H1 (cell line): ENCODE measurements around the gene CDK15. TPM values are rescaled to one million over a fixed set of nuclear protein-coding genes. Genes with fewer than 3 reads are reported as not detected.

ENCODE experiments used
- NANOG ChIP-seq: IDR thresholded peaks from 2 replicates; pipeline ENCODE4 v1.6.1; 2011; ENCODE audit warnings: low read length, low read depth, mild to moderate bottlenecking, inconsistent platforms; ENCODE audit not compliant: insufficient read depth, poor library complexity, severe bottlenecking
- POU5F1 ChIP-seq: IDR thresholded peaks from 2 replicates; pipeline ENCODE4 v1.6.1; 2011; ENCODE audit warnings: low read depth, mild to moderate bottlenecking, low read length, moderate library complexity
- RAD21 ChIP-seq, 2 experiments: IDR thresholded peaks in 1 of 2; conservative IDR thresholded peaks in 1 of 2; 2 replicates each; pipeline ENCODE4 v1.6.1; 2011; ENCODE audit warnings: low read depth in 2 of 2, low read length in 2 of 2, improper control_type of control experiment in 1 of 2, inconsistent platforms in 1 of 2, mild to moderate bottlenecking in 1 of 2, moderate library complexity in 1 of 2
- SRF ChIP-seq: IDR thresholded peaks from 2 replicates; pipeline ENCODE4 v1.6.1; 2011; ENCODE audit warnings: mild to moderate bottlenecking, low read depth, low read length, moderate library complexity
- TEAD4 ChIP-seq: IDR thresholded peaks from 2 replicates; pipeline ENCODE4 v1.6.1; 2012; ENCODE audit warnings: low read depth, low read length, inconsistent platforms, mixed read lengths
- polyA plus RNA-seq, 7 experiments: library from polyadenylated mRNA; depleted of rRNA in 3 of 7; stranded (reverse) in 5 of 7; unstranded in 2 of 7; fragments of >200 nt in 5 of 7; fragments of 200-250 nt in 2 of 7; gene quantifications; 1 replicate in 5 of 7; 2 replicates in 1 of 7; 4 replicates in 1 of 7; pipeline versions ENCODE4 v1.2.1 to v1.2.3, GENCODE V29; 2011 to 2013; ENCODE audit warnings: missing spikeins in 2 of 7, mixed read lengths in 2 of 7
- total RNA-seq: library from RNA; stranded (reverse); fragmentation: NEBNext Ultra II Directional; extraction: Animal tissue kit (Norgen Biotek cat#: 25700); gene quantifications from 2 replicates; pipeline ENCODE4 v1.2.1, GENCODE V29; 2021
- TF ChIP-seq, protein P1 (sequence below): fragments of 300-600 bp; sonication (generic); IDR thresholded peaks from 2 replicates; pipeline ENCODE4 v1.7.1; 2012; ENCODE audit warnings: low read length, moderate library complexity, mild to moderate bottlenecking, inconsistent platforms; ENCODE audit not compliant: insufficient replicate concordance
- TF ChIP-seq, protein P2 (sequence below): IDR thresholded peaks from 2 replicates; pipeline ENCODE4 v1.6.1; 2012; ENCODE audit warnings: inconsistent platforms

The CDK15 gene
- total and polyA plus RNA-seq, 2 of the 8 experiments (the other 6 are each of a cell fraction or from before 2014, with no cell fraction given) = 0.03 TPM; not detected in 1

DNA sequence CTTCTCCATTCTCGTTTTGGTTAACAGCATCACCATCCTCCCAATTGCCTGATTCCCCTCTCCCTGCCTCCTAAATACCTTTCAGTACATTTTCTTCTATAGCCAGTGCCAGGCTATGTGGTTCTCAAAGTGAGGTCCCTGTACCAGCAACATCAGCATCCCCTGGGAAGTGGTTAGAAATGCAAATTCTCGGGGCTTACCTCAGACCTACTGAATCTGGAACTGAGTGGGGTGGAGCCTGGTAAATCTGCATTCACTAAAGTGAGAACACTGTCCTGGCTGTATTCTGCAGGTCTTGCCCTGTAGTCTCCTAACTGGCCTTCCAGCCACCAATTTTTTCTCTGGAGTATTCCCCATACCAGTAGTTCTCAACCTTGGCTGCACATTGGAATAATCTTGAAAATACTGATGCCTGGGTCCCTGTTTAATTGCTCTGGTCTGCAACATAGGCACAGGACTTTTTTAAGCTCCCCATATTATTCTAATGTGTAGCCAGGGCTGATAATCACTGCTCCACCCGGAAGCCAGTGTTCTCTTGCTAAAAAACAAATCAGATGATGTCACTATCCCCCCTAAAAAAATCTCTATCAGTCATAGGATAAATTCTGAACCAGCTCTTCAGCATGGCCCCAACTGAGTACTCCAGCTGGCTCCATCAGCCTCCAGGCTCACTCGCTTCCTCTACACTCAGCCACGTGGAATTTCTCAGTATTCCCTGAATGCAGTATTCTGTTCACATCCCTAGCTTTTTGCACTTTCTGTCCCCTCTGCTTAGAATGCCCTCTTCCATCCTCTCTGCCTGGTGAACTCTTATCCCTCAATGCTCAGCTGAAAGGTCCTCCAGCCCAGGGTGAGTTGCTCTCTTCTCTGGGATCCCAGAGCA, 98.4 kb downstream of the CDK15 start (continued):
- TF ChIP-seq, protein P1, sequence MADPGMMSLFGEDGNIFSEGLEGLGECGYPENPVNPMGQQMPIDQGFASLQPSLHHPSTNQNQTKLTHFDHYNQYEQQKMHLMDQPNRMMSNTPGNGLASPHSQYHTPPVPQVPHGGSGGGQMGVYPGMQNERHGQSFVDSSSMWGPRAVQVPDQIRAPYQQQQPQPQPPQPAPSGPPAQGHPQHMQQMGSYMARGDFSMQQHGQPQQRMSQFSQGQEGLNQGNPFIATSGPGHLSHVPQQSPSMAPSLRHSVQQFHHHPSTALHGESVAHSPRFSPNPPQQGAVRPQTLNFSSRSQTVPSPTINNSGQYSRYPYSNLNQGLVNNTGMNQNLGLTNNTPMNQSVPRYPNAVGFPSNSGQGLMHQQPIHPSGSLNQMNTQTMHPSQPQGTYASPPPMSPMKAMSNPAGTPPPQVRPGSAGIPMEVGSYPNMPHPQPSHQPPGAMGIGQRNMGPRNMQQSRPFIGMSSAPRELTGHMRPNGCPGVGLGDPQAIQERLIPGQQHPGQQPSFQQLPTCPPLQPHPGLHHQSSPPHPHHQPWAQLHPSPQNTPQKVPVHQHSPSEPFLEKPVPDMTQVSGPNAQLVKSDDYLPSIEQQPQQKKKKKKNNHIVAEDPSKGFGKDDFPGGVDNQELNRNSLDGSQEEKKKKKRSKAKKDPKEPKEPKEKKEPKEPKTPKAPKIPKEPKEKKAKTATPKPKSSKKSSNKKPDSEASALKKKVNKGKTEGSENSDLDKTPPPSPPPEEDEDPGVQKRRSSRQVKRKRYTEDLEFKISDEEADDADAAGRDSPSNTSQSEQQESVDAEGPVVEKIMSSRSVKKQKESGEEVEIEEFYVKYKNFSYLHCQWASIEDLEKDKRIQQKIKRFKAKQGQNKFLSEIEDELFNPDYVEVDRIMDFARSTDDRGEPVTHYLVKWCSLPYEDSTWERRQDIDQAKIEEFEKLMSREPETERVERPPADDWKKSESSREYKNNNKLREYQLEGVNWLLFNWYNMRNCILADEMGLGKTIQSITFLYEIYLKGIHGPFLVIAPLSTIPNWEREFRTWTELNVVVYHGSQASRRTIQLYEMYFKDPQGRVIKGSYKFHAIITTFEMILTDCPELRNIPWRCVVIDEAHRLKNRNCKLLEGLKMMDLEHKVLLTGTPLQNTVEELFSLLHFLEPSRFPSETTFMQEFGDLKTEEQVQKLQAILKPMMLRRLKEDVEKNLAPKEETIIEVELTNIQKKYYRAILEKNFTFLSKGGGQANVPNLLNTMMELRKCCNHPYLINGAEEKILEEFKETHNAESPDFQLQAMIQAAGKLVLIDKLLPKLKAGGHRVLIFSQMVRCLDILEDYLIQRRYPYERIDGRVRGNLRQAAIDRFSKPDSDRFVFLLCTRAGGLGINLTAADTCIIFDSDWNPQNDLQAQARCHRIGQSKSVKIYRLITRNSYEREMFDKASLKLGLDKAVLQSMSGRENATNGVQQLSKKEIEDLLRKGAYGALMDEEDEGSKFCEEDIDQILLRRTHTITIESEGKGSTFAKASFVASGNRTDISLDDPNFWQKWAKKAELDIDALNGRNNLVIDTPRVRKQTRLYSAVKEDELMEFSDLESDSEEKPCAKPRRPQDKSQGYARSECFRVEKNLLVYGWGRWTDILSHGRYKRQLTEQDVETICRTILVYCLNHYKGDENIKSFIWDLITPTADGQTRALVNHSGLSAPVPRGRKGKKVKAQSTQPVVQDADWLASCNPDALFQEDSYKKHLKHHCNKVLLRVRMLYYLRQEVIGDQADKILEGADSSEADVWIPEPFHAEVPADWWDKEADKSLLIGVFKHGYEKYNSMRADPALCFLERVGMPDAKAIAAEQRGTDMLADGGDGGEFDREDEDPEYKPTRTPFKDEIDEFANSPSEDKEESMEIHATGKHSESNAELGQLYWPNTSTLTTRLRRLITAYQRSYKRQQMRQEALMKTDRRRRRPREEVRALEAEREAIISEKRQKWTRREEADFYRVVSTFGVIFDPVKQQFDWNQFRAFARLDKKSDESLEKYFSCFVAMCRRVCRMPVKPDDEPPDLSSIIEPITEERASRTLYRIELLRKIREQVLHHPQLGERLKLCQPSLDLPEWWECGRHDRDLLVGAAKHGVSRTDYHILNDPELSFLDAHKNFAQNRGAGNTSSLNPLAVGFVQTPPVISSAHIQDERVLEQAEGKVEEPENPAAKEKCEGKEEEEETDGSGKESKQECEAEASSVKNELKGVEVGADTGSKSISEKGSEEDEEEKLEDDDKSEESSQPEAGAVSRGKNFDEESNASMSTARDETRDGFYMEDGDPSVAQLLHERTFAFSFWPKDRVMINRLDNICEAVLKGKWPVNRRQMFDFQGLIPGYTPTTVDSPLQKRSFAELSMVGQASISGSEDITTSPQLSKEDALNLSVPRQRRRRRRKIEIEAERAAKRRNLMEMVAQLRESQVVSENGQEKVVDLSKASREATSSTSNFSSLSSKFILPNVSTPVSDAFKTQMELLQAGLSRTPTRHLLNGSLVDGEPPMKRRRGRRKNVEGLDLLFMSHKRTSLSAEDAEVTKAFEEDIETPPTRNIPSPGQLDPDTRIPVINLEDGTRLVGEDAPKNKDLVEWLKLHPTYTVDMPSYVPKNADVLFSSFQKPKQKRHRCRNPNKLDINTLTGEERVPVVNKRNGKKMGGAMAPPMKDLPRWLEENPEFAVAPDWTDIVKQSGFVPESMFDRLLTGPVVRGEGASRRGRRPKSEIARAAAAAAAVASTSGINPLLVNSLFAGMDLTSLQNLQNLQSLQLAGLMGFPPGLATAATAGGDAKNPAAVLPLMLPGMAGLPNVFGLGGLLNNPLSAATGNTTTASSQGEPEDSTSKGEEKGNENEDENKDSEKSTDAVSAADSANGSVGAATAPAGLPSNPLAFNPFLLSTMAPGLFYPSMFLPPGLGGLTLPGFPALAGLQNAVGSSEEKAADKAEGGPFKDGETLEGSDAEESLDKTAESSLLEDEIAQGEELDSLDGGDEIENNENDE = no peak
- TF ChIP-seq POU5F1 = no peak
- TF ChIP-seq SRF = no peak
- TF ChIP-seq, protein P2, sequence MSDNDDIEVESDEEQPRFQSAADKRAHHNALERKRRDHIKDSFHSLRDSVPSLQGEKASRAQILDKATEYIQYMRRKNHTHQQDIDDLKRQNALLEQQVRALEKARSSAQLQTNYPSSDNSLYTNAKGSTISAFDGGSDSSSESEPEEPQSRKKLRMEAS = no peak
- no peak for TF ChIP-seq RAD21 (IDR thresholded peaks at IDR 0.05 in 1 of 2, conservative IDR thresholded peaks at IDR 0.05 in 1 of 2; ENCODE audit: low read depth in 2 of 2, low read length in 2 of 2)
- TF ChIP-seq NANOG = no peak
- TF ChIP-seq TEAD4 = no peak
